Body of pancreas (tissue), 4 donors: Measurements from ENCODE around the gene TMEM123.

ENCODE experiments used
- POLR2A ChIP-seq, 3 donors: fragments of 450-650 bp; IDR thresholded peaks; one replicate each; pipeline ENCODE4 v1.6.1; 2016; ENCODE audit warnings: antibody characterized with exemption in 3 of 3, mild to moderate bottlenecking in 2 of 3
- TF ChIP-seq, protein P1 (sequence below), 7 experiments: fragments of 450-650 bp in 4 of 7; fragments of 200-600 bp in 3 of 7; sonication (generic) in 3 of 7; IDR thresholded peaks; one replicate each; pipeline ENCODE4 v1.5.1; 2016 to 2019; ENCODE audit warnings: antibody characterized with exemption in 7 of 7

GRCh38 chr11:102402548-102402947 lies 50.0 kb downstream of the TMEM123 start:
- TF ChIP-seq, protein P1, sequence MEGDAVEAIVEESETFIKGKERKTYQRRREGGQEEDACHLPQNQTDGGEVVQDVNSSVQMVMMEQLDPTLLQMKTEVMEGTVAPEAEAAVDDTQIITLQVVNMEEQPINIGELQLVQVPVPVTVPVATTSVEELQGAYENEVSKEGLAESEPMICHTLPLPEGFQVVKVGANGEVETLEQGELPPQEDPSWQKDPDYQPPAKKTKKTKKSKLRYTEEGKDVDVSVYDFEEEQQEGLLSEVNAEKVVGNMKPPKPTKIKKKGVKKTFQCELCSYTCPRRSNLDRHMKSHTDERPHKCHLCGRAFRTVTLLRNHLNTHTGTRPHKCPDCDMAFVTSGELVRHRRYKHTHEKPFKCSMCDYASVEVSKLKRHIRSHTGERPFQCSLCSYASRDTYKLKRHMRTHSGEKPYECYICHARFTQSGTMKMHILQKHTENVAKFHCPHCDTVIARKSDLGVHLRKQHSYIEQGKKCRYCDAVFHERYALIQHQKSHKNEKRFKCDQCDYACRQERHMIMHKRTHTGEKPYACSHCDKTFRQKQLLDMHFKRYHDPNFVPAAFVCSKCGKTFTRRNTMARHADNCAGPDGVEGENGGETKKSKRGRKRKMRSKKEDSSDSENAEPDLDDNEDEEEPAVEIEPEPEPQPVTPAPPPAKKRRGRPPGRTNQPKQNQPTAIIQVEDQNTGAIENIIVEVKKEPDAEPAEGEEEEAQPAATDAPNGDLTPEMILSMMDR (IDR thresholded peaks at IDR 0.05), result no peak
- TF ChIP-seq POLR2A (IDR thresholded peaks at IDR 0.05), result no peak
